ACC112 (cell line): ENCODE measurements around the gene RSPH9.

Experiments used
- H2AFZ ChIP-seq: fragments of 200-600 bp; sonication (generic); one replicate; pipeline ENCODE4 v1.6.0; 2017; ENCODE audit warnings: antibody characterized with exemption, low read length; ENCODE audit not compliant: unreplicated experiment
- H3K27ac ChIP-seq: fragments of 200-600 bp; sonication (generic); 2 replicates; pipeline ENCODE4 v1.5.1; 2014; ENCODE audit warnings: low read depth, mild to moderate bottlenecking, antibody characterized with exemption, low read length, moderate library complexity
- H3K27me3 ChIP-seq: fragments of 200-600 bp; sonication (generic); 2 replicates; pipeline ENCODE4 v1.6.1; 2014; ENCODE audit warnings: mild to moderate bottlenecking, antibody characterized with exemption, low read length, moderate library complexity, mixed read lengths; ENCODE audit not compliant: insufficient read depth
- H3K36me3 ChIP-seq: fragments of 200-600 bp; sonication (generic); 2 replicates; pipeline ENCODE4 v1.6.1; 2016; ENCODE audit warnings: mild to moderate bottlenecking, antibody characterized with exemption, low read length, moderate library complexity, mixed read lengths; ENCODE audit not compliant: insufficient read depth
- H3K4me1 ChIP-seq: fragments of 200-600 bp; sonication (generic); one replicate; pipeline ENCODE4 v1.6.1; 2016; ENCODE audit warnings: low read length, mixed read lengths; ENCODE audit not compliant: insufficient read depth, unreplicated experiment, control insufficient read depth
- H3K4me3 ChIP-seq: fragments of 200-600 bp; sonication (generic); 2 replicates; pipeline ENCODE4 v1.5.1; 2014; ENCODE audit warnings: mild to moderate bottlenecking, low read depth, low read length
- H3K79me2 ChIP-seq: fragments of 200-600 bp; sonication (generic); one replicate; pipeline ENCODE4 v1.6.0; 2016; ENCODE audit warnings: low read length; ENCODE audit not compliant: control insufficient read depth, unreplicated experiment, insufficient read depth

The RSPH9 gene

GRCh38 chr6:43644940-43645612 lies at the start of gene RSPH9:
Gene RSPH9, plus strand, starts transcription at chr6:43645036. Its CDS starts 63 bp downstream, at chr6:43645099.
- Histone ChIP-seq H3K36me3 (peaks cover 11% of the 10 kb centered on the region), H3K79me2 (peaks cover 8% of the 10 kb centered on the region), H3K4me3 (peak within 1 kb of the TSS; percentile 76), H2AFZ (peak within 1 kb of the TSS; percentile 99), H3K27ac (no peak within 1 kb of the TSS), H3K27me3 (no peaks in the 10 kb centered on the region), H3K4me1 (no peaks in the 10 kb centered on the region)

- H3K36me3 ChIP-seq: peaks cover 16% of the 10 kb centered on the region; the same call in 1 of the 2 replicates
- H3K27me3 ChIP-seq: no peaks in the 10 kb centered on the region
- no peak overlapping the region for H2AFZ ChIP-seq
Observed at GRCh38 chr6:43600595-43600994, 44.2 kb upstream of the RSPH9 start.

GRCh38 chr6:43604174-43604573 lies 40.7 kb upstream of the RSPH9 start:
- no peak overlapping the region for H2AFZ ChIP-seq
- H3K27me3 ChIP-seq: no peaks in the 10 kb centered on the region
- H3K4me1 ChIP-seq: peaks cover 16% of the 10 kb centered on the region
- H3K27ac ChIP-seq: peak overlapping the region; percentile 47
- H3K79me2 ChIP-seq: peaks cover 2% of the 10 kb centered on the region
- H3K36me3 ChIP-seq: peaks cover 14% of the 10 kb centered on the region
- H3K4me3 ChIP-seq: no peak overlapping the region

More at GRCh38 chr6:43600595-43600994, 44.2 kb upstream of the RSPH9 start:
- H3K79me2 ChIP-seq: no peaks in the 10 kb centered on the region
- H3K4me3 ChIP-seq: no peak overlapping the region
- no peak overlapping the region for H3K27ac ChIP-seq
- peaks cover 16% of the 10 kb centered on the region for H3K4me1 ChIP-seq

- Histone ChIP-seq H3K4me1 (peaks cover 16% of the 10 kb centered on the region), H2AFZ (no peak overlapping the region), H3K27ac (no peak overlapping the region), H3K4me3 (no peak overlapping the region), H3K36me3 (peaks cover 23% of the 10 kb centered on the region), H3K79me2 (peaks cover 2% of the 10 kb centered on the region), H3K27me3 (no peaks in the 10 kb centered on the region)
Observed at GRCh38 chr6:43606019-43606418, 38.8 kb upstream of the RSPH9 start.

DNA sequence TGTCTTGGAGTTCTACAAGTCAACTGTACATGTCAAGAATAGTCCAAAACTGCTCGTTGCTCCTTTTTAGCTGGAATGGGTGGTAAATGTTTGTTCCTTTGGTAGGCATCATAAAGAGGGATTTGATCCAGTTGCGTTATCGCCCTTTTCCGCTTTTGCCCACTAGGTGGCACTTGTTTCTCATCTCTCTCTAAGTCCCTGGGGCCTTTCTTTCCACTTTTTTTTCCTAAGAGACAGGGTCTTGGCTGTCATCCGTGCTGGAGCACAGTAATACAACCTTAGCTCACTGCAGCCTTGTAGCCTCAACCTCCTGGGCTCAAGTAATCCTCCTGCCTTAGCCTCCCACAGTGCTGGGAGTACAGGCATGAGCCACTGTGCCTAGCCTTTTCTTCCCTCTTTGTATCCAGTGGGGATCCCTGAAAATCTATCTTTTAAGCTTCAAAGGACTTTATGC lies 36.5 kb upstream of the RSPH9 start:
- Histone ChIP-seq H3K4me3 (no peak overlapping the region), H3K4me1 (peaks cover 22% of the 10 kb centered on the region), H3K36me3 (peaks cover 26% of the 10 kb centered on the region), H3K27ac (no peak overlapping the region), H3K79me2 (peaks cover 2% of the 10 kb centered on the region), H2AFZ (no peak overlapping the region), H3K27me3 (no peaks in the 10 kb centered on the region)

GRCh38 chr6:43608807-43609206 lies 36.0 kb upstream of the RSPH9 start:
- H3K4me1 ChIP-seq: peaks cover 20% of the 10 kb centered on the region
- H3K79me2 ChIP-seq: peaks cover 2% of the 10 kb centered on the region
- no peak overlapping the region for H3K4me3 ChIP-seq
- no peak overlapping the region for H2AFZ ChIP-seq
- H3K27me3 ChIP-seq: no peaks in the 10 kb centered on the region
- no peak overlapping the region for H3K27ac ChIP-seq
- peaks cover 31% of the 10 kb centered on the region for H3K36me3 ChIP-seq

GRCh38 chr6:43609402-43609801 lies 35.4 kb upstream of the RSPH9 start:
- Histone ChIP-seq H3K79me2 (peaks cover 2% of the 10 kb centered on the region), H2AFZ (no peak overlapping the region), H3K27me3 (no peaks in the 10 kb centered on the region), H3K27ac (no peak overlapping the region), H3K4me1 (peaks cover 14% of the 10 kb centered on the region), H3K4me3 (no peak overlapping the region), H3K36me3 (peaks cover 36% of the 10 kb centered on the region)

- Histone ChIP-seq H3K27me3 (no peaks in the 10 kb centered on the region), H2AFZ (no peak overlapping the region), H3K4me1 (peaks cover 8% of the 10 kb centered on the region), H3K4me3 (no peak overlapping the region), H3K27ac (no peak overlapping the region), H3K79me2 (peaks cover 2% of the 10 kb centered on the region), H3K36me3 (peaks cover 28% of the 10 kb centered on the region)
Observed at GRCh38 chr6:43610431-43610830, 34.4 kb upstream of the RSPH9 start.

DNA sequence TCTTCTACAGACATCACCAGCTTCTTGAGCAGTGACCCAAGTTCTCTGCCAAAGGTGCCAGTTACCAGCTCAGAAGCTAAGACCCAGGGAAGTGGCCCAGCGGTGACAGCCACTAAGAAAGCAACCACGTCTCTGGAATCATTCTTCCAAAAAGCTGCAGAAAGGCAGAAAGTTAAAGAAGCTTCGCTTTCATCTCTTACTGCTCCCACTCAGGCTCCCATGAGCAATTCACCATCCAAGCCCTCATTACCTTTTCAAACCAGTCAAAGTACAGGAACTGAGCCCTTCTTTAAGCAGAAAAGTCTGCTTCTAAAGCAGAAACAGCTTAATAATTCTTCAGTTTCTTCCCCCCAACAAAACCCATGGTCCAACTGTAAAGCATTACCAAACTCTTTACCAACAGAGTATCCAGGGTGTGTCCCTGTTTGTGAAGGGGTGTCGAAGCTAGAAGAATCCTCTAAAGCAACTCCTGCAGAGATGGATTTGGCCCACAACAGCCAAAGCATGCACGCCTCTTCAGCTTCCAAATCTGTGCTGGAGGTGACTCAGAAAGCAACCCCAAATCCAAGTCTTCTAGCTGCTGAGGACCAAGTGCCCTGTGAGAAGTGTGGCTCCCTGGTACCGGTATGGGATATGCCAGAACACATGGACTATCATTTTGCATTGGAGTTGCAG lies 31.0 kb upstream of the RSPH9 start:
- Histone ChIP-seq H3K4me3 (no peak overlapping the region), H3K27ac (no peak overlapping the region), H3K4me1 (peaks cover 8% of the 10 kb centered on the region), H3K27me3 (no peaks in the 10 kb centered on the region), H3K36me3 (peaks cover 26% of the 10 kb centered on the region), H2AFZ (no peak overlapping the region), H3K79me2 (no peaks in the 10 kb centered on the region)

DNA sequence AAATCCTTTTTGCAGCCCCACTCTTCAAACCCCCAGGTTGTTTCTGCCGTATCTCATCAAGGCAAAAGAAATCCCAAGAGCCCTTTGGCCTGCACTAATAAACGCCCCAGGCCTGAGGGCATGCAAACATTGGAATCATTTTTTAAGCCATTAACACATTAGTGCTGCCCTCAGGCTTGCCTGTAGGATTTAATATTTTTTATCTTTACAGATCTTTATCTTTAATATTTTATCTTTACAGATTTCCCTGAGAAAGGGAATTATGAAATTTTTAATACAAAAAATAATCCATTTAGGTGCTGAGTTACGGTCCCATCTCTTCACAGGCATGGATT lies 30.5 kb upstream of the RSPH9 start:
- H3K27me3 ChIP-seq: no peaks in the 10 kb centered on the region
- H3K36me3 ChIP-seq: peaks cover 26% of the 10 kb centered on the region
- no peak overlapping the region for H2AFZ ChIP-seq
- H3K79me2 ChIP-seq: no peaks in the 10 kb centered on the region
- no peak overlapping the region for H3K4me3 ChIP-seq
- no peak overlapping the region for H3K27ac ChIP-seq
- peaks cover 8% of the 10 kb centered on the region for H3K4me1 ChIP-seq
